GM10248 (cell line): ENCODE measurements around the gene MYBBP1A.

Experiments used
- CTCF ChIA-PET: fragments of 300-600 bp; sonication (Branson Sonifier 250); formaldehyde crosslinking; extraction: SDS; loops from one replicate; lab custom pipeline; 2021; ENCODE audit warnings: antibody characterized with exemption; lab: Yijun Ruan, JAX
- POLR2A ChIA-PET: fragments of 350-650 bp; sonication (Branson Sonifier 250); formaldehyde crosslinking; extraction: SDS; loops from one replicate; lab custom pipeline; 2020; ENCODE audit warnings: antibody characterized with exemption; lab: Yijun Ruan, JAX
- DNase-seq: peaks from one replicate; pipeline ENCODE4 v3.0.0; 2012; ENCODE audit errors: extremely low spot score
- CTCF ChIP-seq: IDR thresholded peaks from 2 replicates; pipeline ENCODE4 v1.5.1; 2012; ENCODE audit warnings: mild to moderate bottlenecking, low read depth; ENCODE audit errors: extremely low read depth, missing control alignments, control extremely low read depth

The MYBBP1A gene

GRCh38 chr17:4565209-4566141 lies 10.3 kb upstream of the MYBBP1A start:
- TF ChIP-seq CTCF, result peak; percentile 91
- POLR2A ChIA-PET, result no interaction called here
- CTCF ChIA-PET, result interaction anchor here (0.8 to 4.0 kb wide), 20 partner anchors 8 to 329 kb away, joined by 3 to 61 read pairs (median 4); partner anchors contain the start of gene MYBBP1A
- peak; percentile 69 for DNase-seq

- POLR2A ChIA-PET, result interaction anchor here (0.6 kb wide), 2 partner anchors 154 to 405 kb away, joined by 3 to 5 read pairs; partner anchors contain the start of gene SPAG7
- no peak for DNase-seq
- TF ChIP-seq CTCF, result no peak
- CTCF ChIA-PET, result interaction anchor here (0.7 to 2.4 kb wide), 5 partner anchors 12 to 152 kb away, joined by 3 to 10 read pairs (median 3); no protein-coding TSS in a partner anchor
Observed at GRCh38 chr17:4562015-4562969, 7.1 kb upstream of the MYBBP1A start.

GRCh38 chr17:4560837-4561256 lies 5.7 kb upstream of the MYBBP1A start:
- POLR2A ChIA-PET, result interaction anchor here (0.6 kb wide), 1 partner anchor 341 kb away, joined by 3 read pairs; no protein-coding TSS in a partner anchor
- CTCF ChIA-PET, result interaction anchor here (1.2 kb wide), 1 partner anchor 64 kb away, joined by 4 read pairs; no protein-coding TSS in a partner anchor
- no peak for TF ChIP-seq CTCF
- DNase-seq, result no peak

- CTCF ChIA-PET, result interaction anchor here (1.2 to 1.9 kb wide), 3 partner anchors 7 to 67 kb away, joined by 4 read pairs; no protein-coding TSS in a partner anchor
- POLR2A ChIA-PET, result no interaction called here
Observed at GRCh38 chr17:4560421-4560820, 5.2 kb upstream of the MYBBP1A start, which contains the start of gene GGT6. Gene GGT6 (minus strand): TSS chr17:4560577. CDS start chr17:4560521, 56 bp downstream.

GRCh38 chr17:4559966-4560365 lies 4.8 kb upstream of the MYBBP1A start:
- no peak for DNase-seq
- TF ChIP-seq CTCF, result no peak
- ChIA-PET POLR2A (no interaction called here), CTCF (interaction anchor here (1.2 to 1.9 kb wide), 3 partner anchors 8 to 67 kb away, joined by 4 read pairs; no protein-coding TSS in a partner anchor)

More at GRCh38 chr17:4560421-4560820, 5.2 kb upstream of the MYBBP1A start, which contains the start of gene GGT6:
- no peak for DNase-seq
- TF ChIP-seq CTCF, result no peak
